Pancreas (tissue), 10 donors: Measurements from ENCODE around the gene IGFALS. TPM values are rescaled to one million over a fixed set of nuclear protein-coding genes. Genes with fewer than 3 reads are reported as not detected.
A peak's percentile ranks its signal among the peaks of the same experiment; 100 is the strongest.

ENCODE experiments used
- ATAC-seq, 4 donors: fragments of 200-7000 bp; cut with Tn5 transposase; one replicate each; pipeline versions ENCODE4 v1.8.0 to v1.9.1; 2020; ENCODE audit warnings: mild to moderate bottlenecking in 4 of 4, moderate library complexity in 4 of 4
- DNase-seq, 6 donors: peaks; one replicate each; pipeline ENCODE4 v3.0.0-alpha.2; 2020
- FAIRE-seq: peaks from 2 replicates; lab custom pipeline; 2012; peaks lifted over from hg19 to GRCh38; lab: Jason Lieb, UNC
- H3K27ac ChIP-seq, 4 donors: fragments of 200-600 bp; sonication (generic); 1 replicate in 3 of 4; 2 replicates in 1 of 4; pipeline versions ENCODE4 v1.5.0 to v1.8.0; 2020
- H3K27me3 ChIP-seq, 4 donors: fragments of 200-600 bp; one replicate each; pipeline ENCODE4 v1.8.0; 2021
- H3K36me3 ChIP-seq, 3 donors: fragments of 200-600 bp; sonication (generic) in 1 of 3; one replicate each; pipeline versions ENCODE4 v1.5.0 to v1.8.0; 2020 to 2021
- H3K4me1 ChIP-seq, 3 donors: fragments of 200-600 bp; one replicate each; pipeline ENCODE4 v1.8.0; 2021
- H3K4me3 ChIP-seq, 4 donors: fragments of 200-600 bp; sonication (generic) in 2 of 4; one replicate each; pipeline versions ENCODE4 v1.5.0 to v1.8.0; 2020 to 2021
- H3K9me3 ChIP-seq, 4 donors: fragments of 200-600 bp; one replicate each; pipeline ENCODE4 v1.8.0; 2021
- WGBS, 2 donors: extraction: QIAGEN DNeasy Blood & Tissue Kit; methylation state at CpG; one replicate each; pipeline ENCODE4 v1.1.7; 2013; 5-methylcytosine and 5-hydroxymethylcytosine counted together
- intact Hi-C, 3 donors: fragments of 100-400 bp; cut with DNase I; formaldehyde crosslinking; loops; one replicate each; pipeline versions ENCODE4 v1.11.1 to v1.14.2; 2022
- polyA plus RNA-seq, 2 donors: library from polyadenylated mRNA; stranded (reverse); fragments of 200-250 nt; gene quantifications; one replicate each; pipeline ENCODE4 v1.2.3, GENCODE V29; 2013
- total RNA-seq, 6 donors: library from RNA; stranded (reverse); fragmentation: NEBNext Ultra II Directional in 4 of 6; extraction: Animal tissue kit (Norgen Biotek cat#: 25700) in 4 of 6; gene quantifications; one replicate each; pipeline versions ENCODE4 v1.2.1 to v1.2.4, GENCODE V29; 2021 to 2023
- TF ChIP-seq, protein P1 (sequence below), 4 donors: fragments of 200-600 bp; sonication (generic) in 3 of 4; IDR thresholded peaks; one replicate each; pipeline versions ENCODE4 v1.5.0 to v1.8.0; 2021; ENCODE audit warnings: antibody characterized with exemption in 4 of 4
- donor health status: healthy with polysubstance abuse.
- donor health status: DM: no; HTN: no; CAD: no; lungs with moderate emphysema.
- donor health status: DM: no; HTN: no; CAD: no.
- donor health status: control.
- donor health status: control.
- donor health status: Bipolar disorder and iron deficiency.
- donor health status: DM: yes; HTN: yes; CAD: no.
- donor health status: DM: no; HTN: no; CAD: no.
- donor health status: DM: no; HTN: no; CAD: no.
- donor health status: DM: yes; HTN: yes; CAD: no.

IGFALS gene
- total and polyA plus RNA-seq, 8 donors, result 1.0 to 8.2 (median 3.2) TPM

DNA sequence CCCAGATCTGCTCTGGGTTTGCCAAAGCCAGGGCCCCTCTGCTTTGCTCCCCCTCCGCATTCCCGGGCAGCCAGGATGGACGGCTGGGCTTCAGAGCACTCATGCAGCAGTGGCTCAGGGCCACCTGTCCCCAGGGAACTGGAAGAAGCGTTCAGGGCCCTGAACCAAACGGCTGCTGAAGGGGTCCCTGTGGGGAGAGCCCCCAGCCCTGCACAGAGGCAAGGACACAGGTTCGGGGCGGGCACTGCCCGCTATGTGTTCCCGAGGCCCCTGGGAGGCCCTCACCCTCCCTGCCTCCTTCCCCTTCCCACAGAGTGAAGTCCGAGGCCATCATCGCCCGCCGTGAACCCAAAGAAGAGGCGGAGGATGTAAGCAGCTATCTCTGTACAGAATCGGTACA is 32.6 kb downstream of the IGFALS start:
- peaks cover 0 to 46% (median 27%) of the 10 kb centered on the region in 3 donors for H3K36me3 ChIP-seq
- FAIRE-seq (no peak), DNase-seq (no peak), ATAC-seq (no peak)
- H3K4me3 ChIP-seq, result no peak overlapping the region
- intact Hi-C loops, result no loop called here
- 92 to 94% methylated on average over 14 to 15 of the region's 15 CpGs for WGBS, 2 donors
- H3K27ac ChIP-seq, result no peak overlapping the region
- H3K4me1 ChIP-seq, result no peaks in the 10 kb centered on the region
- no peaks in the 10 kb centered on the region for H3K9me3 ChIP-seq
- no peaks in the 10 kb centered on the region for H3K27me3 ChIP-seq
- TF ChIP-seq, protein P1, sequence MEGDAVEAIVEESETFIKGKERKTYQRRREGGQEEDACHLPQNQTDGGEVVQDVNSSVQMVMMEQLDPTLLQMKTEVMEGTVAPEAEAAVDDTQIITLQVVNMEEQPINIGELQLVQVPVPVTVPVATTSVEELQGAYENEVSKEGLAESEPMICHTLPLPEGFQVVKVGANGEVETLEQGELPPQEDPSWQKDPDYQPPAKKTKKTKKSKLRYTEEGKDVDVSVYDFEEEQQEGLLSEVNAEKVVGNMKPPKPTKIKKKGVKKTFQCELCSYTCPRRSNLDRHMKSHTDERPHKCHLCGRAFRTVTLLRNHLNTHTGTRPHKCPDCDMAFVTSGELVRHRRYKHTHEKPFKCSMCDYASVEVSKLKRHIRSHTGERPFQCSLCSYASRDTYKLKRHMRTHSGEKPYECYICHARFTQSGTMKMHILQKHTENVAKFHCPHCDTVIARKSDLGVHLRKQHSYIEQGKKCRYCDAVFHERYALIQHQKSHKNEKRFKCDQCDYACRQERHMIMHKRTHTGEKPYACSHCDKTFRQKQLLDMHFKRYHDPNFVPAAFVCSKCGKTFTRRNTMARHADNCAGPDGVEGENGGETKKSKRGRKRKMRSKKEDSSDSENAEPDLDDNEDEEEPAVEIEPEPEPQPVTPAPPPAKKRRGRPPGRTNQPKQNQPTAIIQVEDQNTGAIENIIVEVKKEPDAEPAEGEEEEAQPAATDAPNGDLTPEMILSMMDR (IDR thresholded peaks at IDR 0.05), result no peak

DNA sequence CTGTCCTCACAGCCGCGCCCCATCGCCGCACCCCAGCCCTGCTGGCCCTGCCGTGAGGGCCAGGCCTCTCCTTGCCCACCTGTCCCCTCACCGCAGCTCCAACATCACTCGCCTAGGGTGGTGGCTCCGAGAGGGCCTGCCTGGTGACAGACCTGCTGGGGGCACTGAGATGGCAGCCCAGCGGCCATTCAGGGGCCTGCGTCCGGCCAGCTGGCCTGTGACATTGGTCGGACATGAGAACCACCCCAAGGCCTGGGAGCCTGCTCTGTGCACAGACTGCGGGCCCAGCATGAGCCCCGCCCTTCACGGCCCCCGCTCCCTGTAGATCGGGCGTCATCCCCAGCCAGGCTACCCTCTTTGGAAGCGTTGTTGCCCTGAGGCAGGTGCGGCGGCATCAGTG is 34.0 kb downstream of the IGFALS start:
- Histone ChIP-seq H3K4me3 (no peak overlapping the region), H3K27ac (no peak overlapping the region), H3K27me3 (no peaks in the 10 kb centered on the region), H3K4me1 (no peaks in the 10 kb centered on the region), H3K36me3 (peaks cover 0 to 32% (median 21%) of the 10 kb centered on the region in 3 donors), H3K9me3 (no peaks in the 10 kb centered on the region)
- intact Hi-C loops, result no loop called here
- FAIRE-seq, result no peak
- TF ChIP-seq, protein P1 (IDR thresholded peaks at IDR 0.05), result no peak
- no peak for ATAC-seq
- DNase-seq, result peak in 2 of 6 donors; percentile 19 to 76
- WGBS, 2 donors, result 96 to 99% methylated on average over 21 of the region's 21 CpGs

DNA sequence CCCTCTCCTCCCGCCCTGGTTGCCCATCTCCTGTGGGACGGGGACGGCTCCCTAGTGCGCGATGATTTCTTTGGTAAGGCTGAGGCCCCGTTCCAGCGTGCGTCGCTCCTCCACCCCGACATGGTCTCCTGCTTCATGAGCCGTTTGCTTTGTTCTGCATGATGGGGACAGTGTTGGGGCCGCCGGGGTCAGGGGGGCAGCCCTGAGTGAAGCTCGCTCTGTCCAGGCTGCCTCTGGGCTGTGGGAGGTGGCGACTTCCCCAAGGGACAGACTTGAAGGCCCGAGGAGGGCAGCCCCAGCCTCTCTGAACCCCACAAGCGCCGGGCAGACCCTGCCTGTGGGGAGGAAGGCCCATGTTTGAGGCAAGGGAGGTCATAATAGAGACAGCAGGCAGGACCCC is 34.6 kb downstream of the IGFALS start:
- H3K4me3 ChIP-seq, result no peak overlapping the region
- H3K27me3 ChIP-seq, result no peaks in the 10 kb centered on the region
- DNase-seq, result peak in 1 of 6 donors; percentile 45
- TF ChIP-seq, protein P1 (IDR thresholded peaks at IDR 0.05), result no peak
- H3K4me1 ChIP-seq, result no peaks in the 10 kb centered on the region
- no peak for ATAC-seq
- FAIRE-seq, result no peak
- 92% methylated on average over 18 of the region's 18 CpGs for WGBS, 2 donors
- intact Hi-C loops, result no loop called here
- H3K27ac ChIP-seq, result no peak overlapping the region
- peaks cover 0 to 33% (median 17%) of the 10 kb centered on the region in 3 donors for H3K36me3 ChIP-seq
- H3K9me3 ChIP-seq, result no peaks in the 10 kb centered on the region

DNA sequence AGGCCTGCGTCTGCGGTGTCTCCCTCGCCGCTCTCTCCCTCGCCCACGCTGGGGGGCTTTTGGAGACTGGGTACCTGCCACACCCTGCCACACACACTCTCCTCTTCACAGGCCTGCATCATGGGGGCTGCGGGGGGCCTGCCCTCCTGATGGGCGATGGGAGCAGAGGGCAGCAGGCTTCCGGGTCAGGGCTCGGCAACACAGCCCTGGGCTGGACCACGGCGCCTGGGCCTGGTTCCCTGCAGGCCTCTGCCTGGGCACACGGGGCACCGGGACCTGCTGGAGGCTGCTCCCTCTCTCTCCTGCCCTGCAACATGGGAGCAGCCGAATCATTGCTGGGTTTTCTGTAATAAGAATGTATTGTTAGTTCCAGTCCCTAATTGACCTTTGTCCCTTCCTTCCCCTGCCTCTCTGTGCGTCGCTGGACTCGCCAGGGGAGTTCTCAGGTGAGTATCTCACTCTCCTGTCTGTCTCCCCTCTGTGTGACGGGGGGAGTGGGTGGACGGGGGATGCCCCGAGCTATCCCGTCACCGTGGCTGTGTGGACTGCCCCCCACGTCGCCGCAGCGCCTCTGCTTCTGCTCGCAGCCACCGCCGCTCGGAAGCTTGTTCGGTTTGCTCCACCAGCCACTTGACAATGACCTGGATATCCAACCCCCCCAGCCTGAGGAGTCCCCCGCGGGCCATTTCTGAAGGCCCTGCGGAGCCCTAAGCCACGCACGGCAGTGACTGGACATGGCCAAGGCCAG is 35.6 kb downstream of the IGFALS start:
- TF ChIP-seq, protein P1 (IDR thresholded peaks at IDR 0.05), result no peak
- H3K27me3 ChIP-seq, result no peaks in the 10 kb centered on the region
- intact Hi-C loops, result no loop called here
- H3K27ac ChIP-seq, result no peak overlapping the region
- H3K4me1 ChIP-seq, result no peaks in the 10 kb centered on the region
- FAIRE-seq (no peak), ATAC-seq (peak in 1 of 4 donors; percentile 3), DNase-seq (peak in 2 of 6 donors; percentile 12 to 58)
- no peaks in the 10 kb centered on the region for H3K9me3 ChIP-seq
- peaks cover 0 to 25% (median 14%) of the 10 kb centered on the region in 3 donors for H3K36me3 ChIP-seq
- 88 to 90% methylated on average over 34 to 37 of the region's 37 CpGs for WGBS, 2 donors
- no peak overlapping the region for H3K4me3 ChIP-seq

DNA sequence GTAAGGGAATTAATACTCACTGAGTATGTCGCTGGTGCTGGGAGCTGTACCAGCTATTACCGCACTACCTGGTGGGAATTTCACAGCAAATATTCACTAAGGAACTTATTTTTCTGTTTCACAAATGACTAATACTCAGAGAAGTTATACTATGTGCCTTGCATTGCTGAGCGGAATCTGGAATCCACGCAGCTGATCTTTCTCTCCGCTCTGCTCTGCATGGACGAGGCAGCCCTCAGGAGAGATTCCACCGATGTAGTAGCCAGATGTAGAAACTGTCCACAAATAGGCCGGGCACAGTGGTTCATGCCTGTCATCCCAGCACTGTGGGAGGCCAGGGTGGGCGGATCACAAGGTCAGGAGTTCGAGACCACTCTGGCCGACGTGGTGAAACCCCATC is 39.3 kb downstream of the IGFALS start:
- Histone ChIP-seq H3K4me3 (no peak overlapping the region), H3K4me1 (no peaks in the 10 kb centered on the region), H3K36me3 (peaks cover 0 to 19% (median 8%) of the 10 kb centered on the region in 3 donors), H3K27ac (no peak overlapping the region), H3K9me3 (no peaks in the 10 kb centered on the region), H3K27me3 (no peaks in the 10 kb centered on the region)
- DNase-seq, result no peak
- WGBS, 2 donors, result 95 to 96% methylated on average over 12 of the region's 12 CpGs
- no peak for ATAC-seq
- TF ChIP-seq, protein P1 (IDR thresholded peaks at IDR 0.05), result no peak
- no peak for FAIRE-seq
- intact Hi-C loops, result no loop called here
